GM10248 (cell line): ENCODE data around the gene TSPAN5.
A peak's percentile ranks its signal among the peaks of the same experiment; 100 is the strongest.
"Not testable (repeated sequence)": the region's sequence is repeated elsewhere in the genome, so short reads cannot be mapped to it uniquely, and the experiment has no call there.

Experiments used
- CTCF ChIA-PET: fragments of 300-600 bp; sonication (Branson Sonifier 250); formaldehyde crosslinking; extraction: SDS; loops from one replicate; lab custom pipeline; 2021; ENCODE audit warnings: antibody characterized with exemption; lab: Yijun Ruan, JAX
- POLR2A ChIA-PET: fragments of 350-650 bp; sonication (Branson Sonifier 250); formaldehyde crosslinking; extraction: SDS; loops from one replicate; lab custom pipeline; 2020; ENCODE audit warnings: antibody characterized with exemption; lab: Yijun Ruan, JAX
- DNase-seq: peaks from one replicate; pipeline ENCODE4 v3.0.0; 2012; ENCODE audit errors: extremely low spot score
- TF ChIP-seq, protein P1 (sequence below): IDR thresholded peaks from 2 replicates; pipeline ENCODE4 v1.5.1; 2012; ENCODE audit warnings: mild to moderate bottlenecking, low read depth; ENCODE audit errors: extremely low read depth, missing control alignments, control extremely low read depth

Gene TSPAN5

DNA sequence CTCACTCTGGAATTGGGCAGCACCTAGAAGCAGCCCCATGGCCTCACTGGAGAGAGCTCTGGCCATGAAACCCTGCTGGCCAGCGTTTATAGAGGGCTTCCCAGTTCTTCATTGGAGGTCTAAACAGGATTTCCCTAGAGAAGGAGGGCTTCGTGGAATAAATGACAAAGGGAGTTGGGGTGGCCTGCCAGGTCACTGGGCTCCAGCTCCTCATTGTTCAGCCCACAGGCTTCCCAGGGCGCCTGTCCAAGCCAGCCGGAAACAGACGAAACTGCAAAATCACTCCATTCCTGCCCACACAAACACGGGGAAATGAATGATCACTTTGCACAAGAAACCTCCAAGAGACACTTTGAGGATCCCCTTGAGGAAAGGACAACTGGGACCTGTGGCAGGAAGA lies 189.7 kb downstream of the TSPAN5 start:
- TF ChIP-seq, protein P1, sequence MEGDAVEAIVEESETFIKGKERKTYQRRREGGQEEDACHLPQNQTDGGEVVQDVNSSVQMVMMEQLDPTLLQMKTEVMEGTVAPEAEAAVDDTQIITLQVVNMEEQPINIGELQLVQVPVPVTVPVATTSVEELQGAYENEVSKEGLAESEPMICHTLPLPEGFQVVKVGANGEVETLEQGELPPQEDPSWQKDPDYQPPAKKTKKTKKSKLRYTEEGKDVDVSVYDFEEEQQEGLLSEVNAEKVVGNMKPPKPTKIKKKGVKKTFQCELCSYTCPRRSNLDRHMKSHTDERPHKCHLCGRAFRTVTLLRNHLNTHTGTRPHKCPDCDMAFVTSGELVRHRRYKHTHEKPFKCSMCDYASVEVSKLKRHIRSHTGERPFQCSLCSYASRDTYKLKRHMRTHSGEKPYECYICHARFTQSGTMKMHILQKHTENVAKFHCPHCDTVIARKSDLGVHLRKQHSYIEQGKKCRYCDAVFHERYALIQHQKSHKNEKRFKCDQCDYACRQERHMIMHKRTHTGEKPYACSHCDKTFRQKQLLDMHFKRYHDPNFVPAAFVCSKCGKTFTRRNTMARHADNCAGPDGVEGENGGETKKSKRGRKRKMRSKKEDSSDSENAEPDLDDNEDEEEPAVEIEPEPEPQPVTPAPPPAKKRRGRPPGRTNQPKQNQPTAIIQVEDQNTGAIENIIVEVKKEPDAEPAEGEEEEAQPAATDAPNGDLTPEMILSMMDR = no peak
- CTCF ChIA-PET = interaction anchor here (1.0 to 3.4 kb wide), 13 partner anchors 9 to 937 kb away, joined by 3 to 37 read pairs (median 8); partner anchors contain the start of gene METAP1
- POLR2A ChIA-PET = no interaction called here

GRCh38 chr4:98467627-98468072 lies 190.8 kb downstream of the TSPAN5 start:
- ChIA-PET POLR2A (no interaction called here), CTCF (interaction anchor here (0.6 to 3.4 kb wide), 37 partner anchors 9 to 937 kb away, joined by 3 to 37 read pairs (median 4); partner anchors contain the start of gene METAP1)
- peak; percentile 76 for DNase-seq
- TF ChIP-seq, protein P1 = peak; percentile 81

More for the DNA sequence above, 189.7 kb downstream of the TSPAN5 start:
- no peak for DNase-seq

- ChIA-PET CTCF (interaction anchor here (0.8 to 3.4 kb wide), 26 partner anchors 9 to 938 kb away, joined by 3 to 37 read pairs (median 4); partner anchors contain the start of gene METAP1), POLR2A (no interaction called here)
- no peak for DNase-seq
- TF ChIP-seq, protein P1 = no peak
These were observed 191.4 kb downstream of the TSPAN5 start for GRCh38 chr4:98466868-98467599.

DNA sequence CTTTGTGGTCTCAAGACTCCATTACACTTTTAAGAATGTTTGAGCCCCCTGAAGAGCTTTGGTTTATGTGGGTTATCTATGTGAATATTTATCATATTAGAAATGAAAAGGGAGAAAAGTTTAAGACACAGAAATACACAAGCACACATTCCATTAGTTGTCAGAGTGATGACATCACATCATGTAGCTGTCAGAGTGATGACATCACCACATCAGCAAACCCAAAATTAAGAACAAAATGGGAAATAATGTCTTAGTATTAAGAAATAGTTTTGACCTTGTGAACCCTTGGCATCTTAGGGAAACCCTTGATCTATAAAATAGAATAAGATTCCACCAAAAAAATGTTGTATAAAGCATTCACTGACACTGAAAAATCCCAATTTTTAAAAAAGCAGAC lies 195.9 kb downstream of the TSPAN5 start:
- ChIA-PET POLR2A (no interaction called here), CTCF (no interaction called here)
- no peak for DNase-seq
- TF ChIP-seq, protein P1 = no peak

- CTCF ChIA-PET = interaction anchor here (0.9 kb wide), 1 partner anchor 9 kb away, joined by 3 read pairs; no protein-coding TSS in a partner anchor
- POLR2A ChIA-PET, DNase-seq: not testable (repeated sequence)
These were observed 197.1 kb downstream of the TSPAN5 start for GRCh38 chr4:98461121-98461865.

DNA sequence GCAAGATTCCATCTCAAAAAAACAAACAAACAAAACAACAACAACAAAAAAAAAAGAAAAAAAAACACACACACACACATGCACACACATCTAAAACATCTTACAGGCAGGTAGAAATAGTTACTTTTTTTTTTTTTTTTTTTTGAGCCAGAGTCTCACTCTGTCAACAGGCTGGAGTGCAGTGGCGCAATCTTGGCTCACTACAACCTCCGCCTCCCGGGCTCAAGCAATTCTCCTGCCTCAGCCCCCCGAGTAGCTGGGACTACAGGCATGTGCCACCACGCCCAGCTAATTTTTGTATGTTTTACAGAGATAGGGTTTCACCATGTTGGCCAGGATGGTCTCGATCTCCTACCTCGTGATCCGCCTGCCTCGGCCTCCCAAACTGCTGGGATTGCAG lies 201.0 kb downstream of the TSPAN5 start:
- POLR2A ChIA-PET = not testable (repeated sequence)
- CTCF ChIA-PET = interaction anchor here (3.0 kb wide), 1 partner anchor 10 kb away, joined by 14 read pairs; no protein-coding TSS in a partner anchor

GRCh38 chr4:98452091-98452490 lies 206.3 kb downstream of the TSPAN5 start:
- no peak for DNase-seq
- ChIA-PET CTCF (interaction anchor here (0.7 to 3.3 kb wide), 4 partner anchors 9 to 15 kb away, joined by 3 to 22 read pairs (median 3); no protein-coding TSS in a partner anchor), POLR2A (no interaction called here)
- TF ChIP-seq, protein P1 = no peak

More for the DNA sequence above, 201.0 kb downstream of the TSPAN5 start:
- DNase-seq = not testable (repeated sequence)
